Measurements from ENCODE around the gene DTNA.

Gene DTNA

GRCh38 chr18:34775461-34775860 is 65.4 kb downstream of the DTNA start:
- TF ChIP-seq CREB1 (IDR thresholded peaks at IDR 0.05; ENCODE audit: low read depth), result no peak
- TF ChIP-seq RAD21 (IDR thresholded peaks at IDR 0.05; ENCODE audit: low read depth), result no peak
- no peak for TF ChIP-seq TEAD4 (IDR thresholded peaks at IDR 0.05)
- no peak for TF ChIP-seq EP300 (IDR thresholded peaks at IDR 0.05; ENCODE audit: borderline replicate concordance)
- no peak for TF ChIP-seq TCF12 (IDR thresholded peaks at IDR 0.05; ENCODE audit: low read depth)
- TF ChIP-seq FOXM1 (IDR thresholded peaks at IDR 0.05; ENCODE audit: borderline replicate concordance, low read depth), result no peak
- TF ChIP-seq ZBTB7A (IDR thresholded peaks at IDR 0.05; ENCODE audit: low read depth), result no peak
- TF ChIP-seq NFIC (IDR thresholded peaks at IDR 0.05), result no peak
- TF ChIP-seq CEBPB (IDR thresholded peaks at IDR 0.05), result no peak
- TF ChIP-seq EGR1 (IDR thresholded peaks at IDR 0.05), result no peak
- no peak for TF ChIP-seq TAF1 (IDR thresholded peaks at IDR 0.05; ENCODE audit: low read depth)

- TF ChIP-seq REST (IDR thresholded peaks at IDR 0.05; ENCODE audit: low read depth) (no peak), EGR1 (IDR thresholded peaks at IDR 0.05) (no peak), ZBTB7A (IDR thresholded peaks at IDR 0.05; ENCODE audit: low read depth) (no peak), FOXM1 (IDR thresholded peaks at IDR 0.05; ENCODE audit: borderline replicate concordance, low read depth) (no peak), EP300 (IDR thresholded peaks at IDR 0.05; ENCODE audit: borderline replicate concordance) (no peak), CEBPB (IDR thresholded peaks at IDR 0.05) (no peak), MAX (IDR thresholded peaks at IDR 0.05) (no peak), YY1 (IDR thresholded peaks at IDR 0.05; ENCODE audit: low read depth) (no peak), TAF1 (IDR thresholded peaks at IDR 0.05; ENCODE audit: low read depth) (no peak), TCF12 (IDR thresholded peaks at IDR 0.05; ENCODE audit: low read depth) (no peak), NFIC (IDR thresholded peaks at IDR 0.05) (no peak), CREB1 (IDR thresholded peaks at IDR 0.05; ENCODE audit: low read depth) (no peak)
- TF ChIP-seq, protein P1, sequence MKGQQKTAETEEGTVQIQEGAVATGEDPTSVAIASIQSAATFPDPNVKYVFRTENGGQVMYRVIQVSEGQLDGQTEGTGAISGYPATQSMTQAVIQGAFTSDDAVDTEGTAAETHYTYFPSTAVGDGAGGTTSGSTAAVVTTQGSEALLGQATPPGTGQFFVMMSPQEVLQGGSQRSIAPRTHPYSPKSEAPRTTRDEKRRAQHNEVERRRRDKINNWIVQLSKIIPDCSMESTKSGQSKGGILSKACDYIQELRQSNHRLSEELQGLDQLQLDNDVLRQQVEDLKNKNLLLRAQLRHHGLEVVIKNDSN (IDR thresholded peaks at IDR 0.05), result no peak
These were observed 69.0 kb downstream of the DTNA start for GRCh38 chr18:34779112-34779511.

- no peak for TF ChIP-seq EGR1 (IDR thresholded peaks at IDR 0.05)
- no peak for TF ChIP-seq NFIC (IDR thresholded peaks at IDR 0.05)
- no peak for TF ChIP-seq TAF1 (IDR thresholded peaks at IDR 0.05; ENCODE audit: low read depth)
- no peak for TF ChIP-seq CREB1 (IDR thresholded peaks at IDR 0.05; ENCODE audit: low read depth)
- no peak for TF ChIP-seq RAD21 (IDR thresholded peaks at IDR 0.05; ENCODE audit: low read depth)
- TF ChIP-seq ZBTB7A (IDR thresholded peaks at IDR 0.05; ENCODE audit: low read depth), result no peak
- TF ChIP-seq EP300 (IDR thresholded peaks at IDR 0.05; ENCODE audit: borderline replicate concordance), result no peak
- no peak for TF ChIP-seq TCF12 (IDR thresholded peaks at IDR 0.05; ENCODE audit: low read depth)
- no peak for TF ChIP-seq YY1 (IDR thresholded peaks at IDR 0.05; ENCODE audit: low read depth)
- no peak for TF ChIP-seq MAX (IDR thresholded peaks at IDR 0.05)
- no peak for TF ChIP-seq FOXM1 (IDR thresholded peaks at IDR 0.05; ENCODE audit: borderline replicate concordance, low read depth)
- TF ChIP-seq, protein P1 (IDR thresholded peaks at IDR 0.05), result no peak
These were observed 70.8 kb downstream of the DTNA start for GRCh38 chr18:34780856-34781255.

- TF ChIP-seq TCF12 (IDR thresholded peaks at IDR 0.05; ENCODE audit: low read depth) (no peak), CEBPB (IDR thresholded peaks at IDR 0.05) (no peak), RAD21 (IDR thresholded peaks at IDR 0.05; ENCODE audit: low read depth) (no peak), FOXM1 (IDR thresholded peaks at IDR 0.05; ENCODE audit: borderline replicate concordance, low read depth) (no peak), REST (IDR thresholded peaks at IDR 0.05; ENCODE audit: low read depth) (no peak), EGR1 (IDR thresholded peaks at IDR 0.05) (no peak), MAX (IDR thresholded peaks at IDR 0.05) (no peak)
These were observed 73.4 kb downstream of the DTNA start for GRCh38 chr18:34783501-34783900.

- TF ChIP-seq TCF12 (IDR thresholded peaks at IDR 0.05; ENCODE audit: low read depth), result no peak
- no peak for TF ChIP-seq CREB1 (IDR thresholded peaks at IDR 0.05; ENCODE audit: low read depth)
- TF ChIP-seq EP300 (IDR thresholded peaks at IDR 0.05; ENCODE audit: borderline replicate concordance), result no peak
- TF ChIP-seq EGR1 (IDR thresholded peaks at IDR 0.05), result no peak
- TF ChIP-seq TAF1 (IDR thresholded peaks at IDR 0.05; ENCODE audit: low read depth), result no peak
- TF ChIP-seq CEBPB (IDR thresholded peaks at IDR 0.05), result no peak
- no peak for TF ChIP-seq ZBTB7A (IDR thresholded peaks at IDR 0.05; ENCODE audit: low read depth)
- no peak for TF ChIP-seq TEAD4 (IDR thresholded peaks at IDR 0.05)
- no peak for TF ChIP-seq NFIC (IDR thresholded peaks at IDR 0.05)
- no peak for TF ChIP-seq FOXM1 (IDR thresholded peaks at IDR 0.05; ENCODE audit: borderline replicate concordance, low read depth)
- TF ChIP-seq, protein P1 (IDR thresholded peaks at IDR 0.05), result no peak
- TF ChIP-seq MAX (IDR thresholded peaks at IDR 0.05), result no peak
- TF ChIP-seq YY1 (IDR thresholded peaks at IDR 0.05; ENCODE audit: low read depth), result no peak
- TF ChIP-seq REST (IDR thresholded peaks at IDR 0.05; ENCODE audit: low read depth), result no peak
- TF ChIP-seq RAD21 (IDR thresholded peaks at IDR 0.05; ENCODE audit: low read depth), result no peak
These were observed 76.2 kb downstream of the DTNA start for GRCh38 chr18:34786162-34786741.
